Activated CD4-positive, alpha-beta T cell treated with anti-CD3 and anti-CD28 coated beads, Interleukin-2, amount 10 ng/mL, durations not matched to agents 7 days and 5 days (primary cell): Measurements from ENCODE around the gene GTF2A2. TPM values are rescaled to one million over a fixed set of nuclear protein-coding genes. Genes with fewer than 3 reads are reported as not detected.
"Not testable (repeated sequence)": the region's sequence is repeated elsewhere in the genome, so short reads cannot be mapped to it uniquely, and the experiment has no call there.

Experiments used
- CTCF ChIA-PET: fragments of 350-600 bp; sonication (Branson Sonifier 250); formaldehyde crosslinking; loops from one replicate; lab custom pipeline; 2021; ENCODE audit warnings: antibody characterized with exemption; lab: Charles Lee
- POLR2A ChIA-PET: fragments of 350-600 bp; sonication (Branson Sonifier 250); formaldehyde crosslinking; loops from one replicate; lab custom pipeline; 2021; ENCODE audit warnings: antibody characterized with exemption; lab: Charles Lee
- DNase-seq: peaks from one replicate; pipeline ENCODE4 v3.0.0-alpha.2; 2020
- H3K27ac Mint-ChIP-seq: one replicate; pipeline ENCODE4 v1.8.0; 2021; ENCODE audit warnings: mild to moderate bottlenecking, moderate library complexity, mixed read lengths
- H3K27me3 Mint-ChIP-seq: one replicate; pipeline ENCODE4 v1.8.0; 2021; ENCODE audit warnings: mixed read lengths
- H3K36me3 Mint-ChIP-seq: one replicate; pipeline ENCODE4 v1.8.0; 2021; ENCODE audit warnings: low read depth, mixed read lengths
- H3K4me1 Mint-ChIP-seq: one replicate; pipeline ENCODE4 v1.8.0; 2021; ENCODE audit warnings: mixed read lengths
- H3K4me3 Mint-ChIP-seq: one replicate; pipeline ENCODE4 v1.8.0; 2021; ENCODE audit warnings: mild to moderate bottlenecking, moderate library complexity, mixed read lengths
- H3K9me3 Mint-ChIP-seq: one replicate; pipeline ENCODE4 v1.8.0; 2021; ENCODE audit warnings: mixed read lengths
- total RNA-seq, 2 experiments: library from RNA; stranded (reverse); gene quantifications; one replicate each; pipeline ENCODE4 v1.2.3, GENCODE V29; 2021

The GTF2A2 gene
- total RNA-seq, 2 experiments from 2014 or later: 110 to 123 TPM

GRCh38 chr15:59657635-59658125 is 365 bp upstream of the GTF2A2 start:
- no peaks in the 10 kb centered on the region for H3K27me3 Mint-ChIP-seq
- ChIA-PET CTCF (interaction anchor here (0.5 to 1.4 kb wide), 3 partner anchors 11 to 715 kb away, joined by 3 to 5 read pairs (median 5); no protein-coding TSS in a partner anchor), POLR2A (interaction anchor here (0.6 to 1.8 kb wide), 2 partner anchors 31 to 740 kb away, joined by 3 to 7 read pairs; partner anchors contain the start of genes ANXA2 and BNIP2)
- peaks cover 31% of the 10 kb centered on the region for H3K36me3 Mint-ChIP-seq
- DNase-seq: no peak
- H3K27ac Mint-ChIP-seq: no peak overlapping the region
- no peak overlapping the region for H3K4me3 Mint-ChIP-seq
- H3K9me3 Mint-ChIP-seq: peaks cover 1% of the 10 kb centered on the region
- peaks cover 15% of the 10 kb centered on the region for H3K4me1 Mint-ChIP-seq

GRCh38 chr15:59654046-59654445 is 3.3 kb downstream of the GTF2A2 start:
- DNase-seq: no peak
- H3K27me3 Mint-ChIP-seq: no peaks in the 10 kb centered on the region
- no peak overlapping the region for H3K27ac Mint-ChIP-seq
- peaks cover 17% of the 10 kb centered on the region for H3K4me1 Mint-ChIP-seq
- CTCF ChIA-PET: interaction anchor here (0.9 kb wide), 1 partner anchor 40 kb away, joined by 5 read pairs; no protein-coding TSS in a partner anchor
- H3K4me3 Mint-ChIP-seq: no peak overlapping the region
- H3K9me3 Mint-ChIP-seq: no peaks in the 10 kb centered on the region
- peaks cover 26% of the 10 kb centered on the region for H3K36me3 Mint-ChIP-seq
- POLR2A ChIA-PET: no interaction called here

- Mint-ChIP-seq H3K27me3 (no peaks in the 10 kb centered on the region), H3K36me3 (peaks cover 35% of the 10 kb centered on the region), H3K4me1 (peaks cover 11% of the 10 kb centered on the region), H3K4me3 (no peak overlapping the region), H3K9me3 (no peaks in the 10 kb centered on the region), H3K27ac (no peak overlapping the region)
- ChIA-PET POLR2A (no interaction called here), CTCF (no interaction called here)
- DNase-seq: no peak
Observed at GRCh38 chr15:59649603-59650002, 7.7 kb downstream of the GTF2A2 start.

- POLR2A ChIA-PET: no interaction called here
- H3K27ac Mint-ChIP-seq: peak overlapping the region; percentile 31
Observed at GRCh38 chr15:59647085-59647484, 10.2 kb downstream of the GTF2A2 start.

GRCh38 chr15:59646277-59646676 is 11.0 kb downstream of the GTF2A2 start:
- Mint-ChIP-seq H3K27ac (no peak overlapping the region), H3K4me1 (peaks cover 5% of the 10 kb centered on the region), H3K27me3 (no peaks in the 10 kb centered on the region), H3K4me3 (no peak overlapping the region), H3K9me3 (no peaks in the 10 kb centered on the region), H3K36me3 (peaks cover 35% of the 10 kb centered on the region)
- ChIA-PET POLR2A (no interaction called here), CTCF (interaction anchor here (1.3 kb wide), 1 partner anchor 11 kb away, joined by 5 read pairs; the partner anchor contains the start of gene GTF2A2)
- no peak for DNase-seq

More at GRCh38 chr15:59647085-59647484, 10.2 kb downstream of the GTF2A2 start:
- DNase-seq: no peak
- H3K36me3 Mint-ChIP-seq: peaks cover 39% of the 10 kb centered on the region
- peaks cover 5% of the 10 kb centered on the region for H3K4me1 Mint-ChIP-seq
- H3K9me3 Mint-ChIP-seq: no peaks in the 10 kb centered on the region
- no peaks in the 10 kb centered on the region for H3K27me3 Mint-ChIP-seq
- CTCF ChIA-PET: interaction anchor here (1.0 to 1.3 kb wide), 2 partner anchors 10 to 114 kb away, joined by 4 to 5 read pairs; partner anchors contain the start of gene GTF2A2
- H3K4me3 Mint-ChIP-seq: no peak overlapping the region

GRCh38 chr15:59645812-59646211 is 11.5 kb downstream of the GTF2A2 start:
- H3K4me3 Mint-ChIP-seq, H3K27ac Mint-ChIP-seq, DNase-seq, POLR2A ChIA-PET, H3K9me3 Mint-ChIP-seq, H3K27me3 Mint-ChIP-seq, H3K4me1 Mint-ChIP-seq: not testable (repeated sequence)
- CTCF ChIA-PET: interaction anchor here (1.3 kb wide), 1 partner anchor 11 kb away, joined by 5 read pairs; the partner anchor contains the start of gene GTF2A2
- peaks cover 36% of the 10 kb centered on the region for H3K36me3 Mint-ChIP-seq

- ChIA-PET POLR2A (no interaction called here), CTCF (interaction anchor here (0.6 kb wide), 1 partner anchor 767 kb away, joined by 3 read pairs; no protein-coding TSS in a partner anchor)
- DNase-seq: no peak
- no peaks in the 10 kb centered on the region for H3K9me3 Mint-ChIP-seq
- H3K4me1 Mint-ChIP-seq: peaks cover 7% of the 10 kb centered on the region
- no peaks in the 10 kb centered on the region for H3K27me3 Mint-ChIP-seq
- no peak overlapping the region for H3K4me3 Mint-ChIP-seq
- peaks cover 31% of the 10 kb centered on the region for H3K36me3 Mint-ChIP-seq
- H3K27ac Mint-ChIP-seq: no peak overlapping the region
Observed at GRCh38 chr15:59644756-59645155, 12.6 kb downstream of the GTF2A2 start.

- ChIA-PET POLR2A (no interaction called here), CTCF (no interaction called here)
- H3K27ac Mint-ChIP-seq: no peak overlapping the region
- H3K4me1 Mint-ChIP-seq: peaks cover 4% of the 10 kb centered on the region
- no peak for DNase-seq
- H3K27me3 Mint-ChIP-seq: no peaks in the 10 kb centered on the region
- no peak overlapping the region for H3K4me3 Mint-ChIP-seq
- H3K36me3 Mint-ChIP-seq: peaks cover 33% of the 10 kb centered on the region
- no peaks in the 10 kb centered on the region for H3K9me3 Mint-ChIP-seq
Observed at GRCh38 chr15:59642351-59642750, 15.0 kb downstream of the GTF2A2 start.

GRCh38 chr15:59637507-59637906 is 19.8 kb downstream of the GTF2A2 start:
- H3K9me3 Mint-ChIP-seq, CTCF ChIA-PET, POLR2A ChIA-PET, DNase-seq, H3K4me3 Mint-ChIP-seq, H3K4me1 Mint-ChIP-seq, H3K27ac Mint-ChIP-seq, H3K27me3 Mint-ChIP-seq: not testable (repeated sequence)
- peaks cover 28% of the 10 kb centered on the region for H3K36me3 Mint-ChIP-seq

- Mint-ChIP-seq H3K27ac (no peak overlapping the region), H3K36me3 (peaks cover 24% of the 10 kb centered on the region), H3K4me3 (no peak overlapping the region), H3K27me3 (no peaks in the 10 kb centered on the region), H3K4me1 (peaks cover 2% of the 10 kb centered on the region), H3K9me3 (no peaks in the 10 kb centered on the region)
- POLR2A ChIA-PET: no interaction called here
- DNase-seq: no peak
- CTCF ChIA-PET: no interaction called here
Observed at GRCh38 chr15:59636184-59636583, 21.1 kb downstream of the GTF2A2 start.

- Mint-ChIP-seq H3K36me3 (peaks cover 10% of the 10 kb centered on the region), H3K4me3 (no peak overlapping the region), H3K27ac (no peak overlapping the region), H3K9me3 (no peaks in the 10 kb centered on the region), H3K4me1 (no peaks in the 10 kb centered on the region), H3K27me3 (peaks cover 6% of the 10 kb centered on the region)
- CTCF ChIA-PET: interaction anchor here (2.1 kb wide), 1 partner anchor 100 kb away, joined by 4 read pairs; no protein-coding TSS in a partner anchor
- DNase-seq: no peak
- POLR2A ChIA-PET: no interaction called here
Observed at GRCh38 chr15:59632714-59633113, 24.6 kb downstream of the GTF2A2 start.

GRCh38 chr15:59622289-59622688 is 35.0 kb downstream of the GTF2A2 start:
- POLR2A ChIA-PET: no interaction called here
- no peaks in the 10 kb centered on the region for H3K4me1 Mint-ChIP-seq
- no peaks in the 10 kb centered on the region for H3K9me3 Mint-ChIP-seq
- no peak overlapping the region for H3K27ac Mint-ChIP-seq
- CTCF ChIA-PET: no interaction called here
- H3K36me3 Mint-ChIP-seq: no peaks in the 10 kb centered on the region
- peak; percentile 54 for DNase-seq
- H3K4me3 Mint-ChIP-seq: no peak overlapping the region
- H3K27me3 Mint-ChIP-seq: peaks cover 17% of the 10 kb centered on the region

- H3K4me1 Mint-ChIP-seq: peaks cover 12% of the 10 kb centered on the region
- peaks cover 25% of the 10 kb centered on the region for H3K27me3 Mint-ChIP-seq
- CTCF ChIA-PET: no interaction called here
- POLR2A ChIA-PET: no interaction called here
- DNase-seq: no peak
- H3K9me3 Mint-ChIP-seq: peaks cover 8% of the 10 kb centered on the region
- H3K36me3 Mint-ChIP-seq: peaks cover 3% of the 10 kb centered on the region
- no peak overlapping the region for H3K27ac Mint-ChIP-seq
- no peak overlapping the region for H3K4me3 Mint-ChIP-seq
Observed at GRCh38 chr15:59618406-59618805, 38.9 kb downstream of the GTF2A2 start.
